Measurements from ENCODE around the gene SLC24A3.

- no peak for TF ChIP-seq ZNF384 (IDR thresholded peaks at IDR 0.05)
- TF ChIP-seq SP1 (IDR thresholded peaks at IDR 0.05), result no peak
Measured at GRCh38 chr20:19699180-19699971, 486.9 kb downstream of the SLC24A3 start.
